Adrenal gland (tissue), 5 donors: Measurements from ENCODE around the gene RNASE9.

Source experiments
- POLR2A ChIP-seq, 2 donors: fragments of 450-650 bp; IDR thresholded peaks; one replicate each; pipeline ENCODE4 v1.6.1; 2017; ENCODE audit warnings: antibody characterized with exemption in 2 of 2, mild to moderate bottlenecking in 2 of 2, moderate library complexity in 1 of 2
- TF ChIP-seq, protein P1 (sequence below), 6 experiments: fragments of 450-650 bp in 4 of 6; fragments of 200-600 bp in 2 of 6; sonication (generic) in 1 of 6; IDR thresholded peaks; 1 replicate in 5 of 6; 2 replicates in 1 of 6; pipeline versions ENCODE4 v1.5.1 to v1.8.0; 2016 to 2021; ENCODE audit warnings: antibody characterized with exemption in 6 of 6, mild to moderate bottlenecking in 2 of 6, moderate library complexity in 1 of 6
- donor health status: DM: no; HTN: no; CAD: no.

DNA sequence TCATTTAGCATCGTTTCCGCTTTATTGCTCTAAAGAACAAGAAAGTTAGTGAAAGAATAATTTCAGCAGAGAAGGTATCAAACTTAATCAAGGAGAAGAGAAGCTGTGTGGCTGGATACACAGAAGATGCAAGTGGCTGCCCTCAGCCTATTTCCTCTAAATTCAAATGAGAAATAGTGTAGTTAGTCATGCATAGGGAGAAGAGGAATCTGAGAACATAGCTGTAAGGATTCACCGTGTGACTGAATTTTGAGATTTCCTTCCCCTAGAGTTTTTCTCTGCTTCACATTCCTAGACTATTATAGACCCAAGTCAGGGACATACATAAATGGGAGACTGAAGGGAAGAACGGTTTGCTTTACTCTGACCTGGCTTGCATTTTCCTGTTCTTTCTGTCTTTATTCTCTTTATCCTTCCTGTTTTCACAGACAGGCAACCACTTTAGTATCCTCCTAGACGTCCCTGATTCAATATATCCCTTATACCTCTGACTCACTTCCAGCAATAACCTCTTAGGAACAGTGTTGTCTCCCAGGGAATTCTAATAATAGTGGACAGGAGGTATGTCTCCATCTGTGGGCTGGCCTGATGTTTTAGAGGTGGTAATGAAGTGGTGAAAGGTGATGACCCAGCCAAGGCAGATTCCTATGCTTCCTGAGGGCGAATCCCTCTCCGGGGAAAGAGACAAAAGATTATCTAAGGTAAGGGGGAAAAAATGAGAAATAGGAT is 48.5 kb downstream of the RNASE9 start:
- TF ChIP-seq, protein P1, sequence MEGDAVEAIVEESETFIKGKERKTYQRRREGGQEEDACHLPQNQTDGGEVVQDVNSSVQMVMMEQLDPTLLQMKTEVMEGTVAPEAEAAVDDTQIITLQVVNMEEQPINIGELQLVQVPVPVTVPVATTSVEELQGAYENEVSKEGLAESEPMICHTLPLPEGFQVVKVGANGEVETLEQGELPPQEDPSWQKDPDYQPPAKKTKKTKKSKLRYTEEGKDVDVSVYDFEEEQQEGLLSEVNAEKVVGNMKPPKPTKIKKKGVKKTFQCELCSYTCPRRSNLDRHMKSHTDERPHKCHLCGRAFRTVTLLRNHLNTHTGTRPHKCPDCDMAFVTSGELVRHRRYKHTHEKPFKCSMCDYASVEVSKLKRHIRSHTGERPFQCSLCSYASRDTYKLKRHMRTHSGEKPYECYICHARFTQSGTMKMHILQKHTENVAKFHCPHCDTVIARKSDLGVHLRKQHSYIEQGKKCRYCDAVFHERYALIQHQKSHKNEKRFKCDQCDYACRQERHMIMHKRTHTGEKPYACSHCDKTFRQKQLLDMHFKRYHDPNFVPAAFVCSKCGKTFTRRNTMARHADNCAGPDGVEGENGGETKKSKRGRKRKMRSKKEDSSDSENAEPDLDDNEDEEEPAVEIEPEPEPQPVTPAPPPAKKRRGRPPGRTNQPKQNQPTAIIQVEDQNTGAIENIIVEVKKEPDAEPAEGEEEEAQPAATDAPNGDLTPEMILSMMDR (IDR thresholded peaks at IDR 0.05), result no peak
- TF ChIP-seq POLR2A (IDR thresholded peaks at IDR 0.05), result no peak
